ENCODE data around the gene RPH3AL. TPM values are rescaled to one million over a fixed set of nuclear protein-coding genes. Genes with fewer than 3 reads are reported as not detected.

RPH3AL gene
- 5.6 and 6.1 TPM in 2 replicates for total RNA-seq (2021; fragmentation: NEBNext Ultra II Directional; extraction: Animal tissue kit (Norgen Biotek cat#: 25700))
- 5.8 and 10.7 TPM in 2 replicates for polyA plus RNA-seq (2011; rRNA removed)
- polyA plus RNA-seq (2011; cell fraction: cytosol; rRNA removed), result 6.1 TPM
- polyA plus RNA-seq (2011; cell fraction: nucleus; rRNA removed), result 8.3 TPM
- polyA plus RNA-seq (2012, experiment 1 of 2), result 4.1 to 6.5 TPM (median 4.9 TPM) in 4 replicates
- 6.6 TPM for polyA plus RNA-seq (2012, experiment 2 of 2)
- polyA plus RNA-seq (2013, experiment 1 of 2), result 3.9 TPM
- 4.0 TPM for polyA plus RNA-seq (2013, experiment 2 of 2)
- polyA minus RNA-seq (2011; rRNA and poly(A)+ RNA removed), result 2.3 and 2.7 TPM in 2 replicates
- polyA minus RNA-seq (2011; cell fraction: cytosol; rRNA and poly(A)+ RNA removed), result 4.3 TPM
- polyA minus RNA-seq (2011; cell fraction: nucleus; rRNA and poly(A)+ RNA removed), result 9.9 TPM
- long read RNA-seq, experiment 1, transcript RPH3AL-209 (2 exons, 880 nt), result major isoform, 7 of 8 reads
- long read RNA-seq, experiment 1, partial matches to known transcripts, result 0 of 8 reads
- long read RNA-seq, experiment 1, other reads (novel, unspliced or antisense), result 1 of 8 reads
- long read RNA-seq, experiment 2, transcript RPH3AL-209 (2 exons, 880 nt), result major isoform, 9 of 12 reads
- long read RNA-seq, experiment 2, partial matches to known transcripts, result 0 of 12 reads
- long read RNA-seq, experiment 2, other reads (novel, unspliced or antisense), result 3 of 12 reads

DNA sequence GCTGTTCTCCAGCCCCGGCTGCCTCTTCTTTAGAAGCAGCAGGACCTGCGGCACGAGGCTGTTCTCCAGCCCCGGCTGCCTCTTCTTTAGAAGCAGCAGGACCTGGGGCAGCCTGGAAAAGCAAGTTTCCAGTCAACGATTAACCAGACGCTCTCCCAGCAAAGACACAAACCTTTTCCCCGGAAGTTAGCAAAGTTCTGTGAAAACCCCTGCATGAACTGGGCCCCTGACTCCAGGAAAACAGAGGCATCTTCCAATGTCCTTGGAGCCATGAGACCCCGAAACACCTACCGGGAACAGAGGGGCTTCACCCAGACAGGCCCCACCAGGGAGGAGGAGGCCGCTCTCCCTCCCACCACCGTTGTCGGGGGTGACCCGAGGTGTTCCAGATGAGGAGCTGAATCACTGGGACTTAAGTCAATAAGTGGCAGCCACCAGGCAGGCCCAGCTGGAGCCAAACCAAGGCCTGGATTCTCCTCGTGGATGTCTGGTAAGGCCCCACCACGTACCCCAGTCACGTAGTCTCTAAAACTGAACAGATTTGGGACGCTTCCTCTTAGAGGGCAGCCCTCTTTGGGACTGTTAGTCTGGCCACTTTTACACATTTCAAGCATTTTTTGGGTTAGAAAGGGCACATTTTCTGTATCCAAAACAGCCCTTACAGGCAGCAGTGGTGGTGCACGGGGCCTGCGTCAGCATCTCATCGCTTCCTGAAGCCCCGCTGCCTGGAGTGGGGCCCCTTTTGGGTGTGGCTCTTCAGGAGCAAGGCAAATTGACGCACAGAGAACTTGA is at the start of gene RPH3AL:
RPH3AL (minus strand) TSS at position 387 of the 792 bp plus-strand sequence. CDS start 25,264 bp downstream, outside the sequence.
- peak within 1 kb of the TSS; percentile 60; the same call in 1 of the 2 replicates for H3K18ac ChIP-seq (ENCODE audit: extremely low read depth, low read length)
- H3K27me3 ChIP-seq (replicated peaks in 1 of 4; ENCODE audit: control insufficient read depth in 3 of 4, extremely low read depth in 1 of 4, insufficient read depth in 3 of 4, low read length in 3 of 4), result no peaks in the 10 kb centered on the region
- H3K4me1 ChIP-seq (replicated peaks in 1 of 4; ENCODE audit: control insufficient read depth in 3 of 4, insufficient read depth in 4 of 4, low read length in 3 of 4), result peaks cover 0 to 9% (median 3%) of the 10 kb centered on the region in 4 experiments; a peak in 4 of 7 replicates
- 67% methylated on average over 22 of the region's 22 CpGs; no CpG with 5 or more reads in 1 of the 2 experiments for WGBS, 2 experiments (ENCODE audit: extremely low coverage in 1 of 2, insufficient coverage in 1 of 2, insufficient read length in 1 of 2, insufficient replicate concordance in 2 of 2, low coverage in 1 of 2, low lambda C conversion rate in 2 of 2, missing lambda C conversion rate in 1 of 2)
- no peak within 1 kb of the TSS for H3K9ac ChIP-seq (replicated peaks in 1 of 4; ENCODE audit: extremely low read depth in 1 of 4, low read depth in 3 of 4, low read length in 3 of 4)
- H3K4me2 ChIP-seq (ENCODE audit: insufficient read depth in 1 of 2, low read depth in 2 of 2, low read length in 2 of 2), result peak within 1 kb of the TSS in 1 of 2 experiments; percentile 14; a peak in 1 of 4 replicates
- H2AFZ ChIP-seq (ENCODE audit: low read length), result peak within 1 kb of the TSS; percentile 49; the same call in 1 of the 2 replicates
- H2BK5ac ChIP-seq (ENCODE audit: low read depth, low read length), result 0 out of 2 replicates have a peak within 1 kb of the TSS, but pooled peaks have one; percentile 24
- no peak within 1 kb of the TSS for H4K5ac ChIP-seq (ENCODE audit: insufficient read length, low read depth, low read length)
- FAIRE-seq (no peak), DNase-seq (ENCODE audit: low read depth in 1 of 2, low spot score in 2 of 2) (no peak)
- H2BK120ac ChIP-seq (replicated peaks; ENCODE audit: low read depth, low read length), result no peak within 1 kb of the TSS
- H2AK5ac ChIP-seq (ENCODE audit: low read depth, low read length), result peak within 1 kb of the TSS; percentile 39; the same call in 1 of the 2 replicates
- H4K20me1 ChIP-seq (replicated peaks in 1 of 2; ENCODE audit: control insufficient read depth in 1 of 2, insufficient read depth in 2 of 2, low read length in 2 of 2), result no peaks in the 10 kb centered on the region
- no peak within 1 kb of the TSS for H4K91ac ChIP-seq (replicated peaks; ENCODE audit: insufficient read length, low read length)
- H2BK12ac ChIP-seq (ENCODE audit: low read depth, low read length), result peak within 1 kb of the TSS; percentile 88; the same call in 1 of the 2 replicates
- no peak within 1 kb of the TSS for H3K23ac ChIP-seq (ENCODE audit: insufficient read length)
- H3K4ac ChIP-seq (replicated peaks; ENCODE audit: insufficient read length, low read depth, low read length), result no peak within 1 kb of the TSS
- H3K79me2 ChIP-seq (ENCODE audit: control insufficient read depth in 1 of 2, insufficient read depth in 2 of 2, low read length in 2 of 2), result no peaks in the 10 kb centered on the region
- H2BK15ac ChIP-seq (ENCODE audit: low read length), result peak within 1 kb of the TSS; percentile 48; the same call in 1 of the 2 replicates
- no peak within 1 kb of the TSS for H2BK20ac ChIP-seq (ENCODE audit: low read length)
- no peak within 1 kb of the TSS for H3K56ac ChIP-seq (replicated peaks; ENCODE audit: insufficient read length, low read depth, low read length)
- ChIA-PET POLR2A (ENCODE audit: partially characterized antibody) (interaction anchor here (1.2 kb wide), 1 partner anchor 12 kb away, joined by 7 read pairs; no protein-coding TSS in a partner anchor), CTCF (ENCODE audit: partially characterized antibody) (interaction anchor here (1.0 kb wide), 1 partner anchor 348 kb away, joined by 3 read pairs; no protein-coding TSS in a partner anchor)
- H3K27ac ChIP-seq (ENCODE audit: low read depth, low read length), result no peak within 1 kb of the TSS
- no peak within 1 kb of the TSS for H3K4me3 ChIP-seq (ENCODE audit: extremely low read depth in 1 of 4, insufficient read depth in 2 of 4, low read depth in 3 of 4, low read length in 4 of 4)
- peak within 1 kb of the TSS; percentile 58 for H3K14ac ChIP-seq (ENCODE audit: insufficient read length)
- peak within 1 kb of the TSS; percentile 93; the same call in 1 of the 2 replicates for H4K8ac ChIP-seq (ENCODE audit: extremely low read depth, insufficient read depth, low read length)
- H3K36me3 ChIP-seq (ENCODE audit: control insufficient read depth in 2 of 4, insufficient read depth in 4 of 4, low read length in 3 of 4), result no peaks in the 10 kb centered on the region
- H3K79me1 ChIP-seq (ENCODE audit: low read depth, low read length), result no peaks in the 10 kb centered on the region
- H3K9me3 ChIP-seq (ENCODE audit: insufficient read depth in 2 of 2, low read depth in 1 of 2, low read length in 1 of 2), result peaks cover 3 to 19% of the 10 kb centered on the region in 2 experiments; a peak in 2 of 4 replicates
- H3K23me2 ChIP-seq (ENCODE audit: low read depth, low read length), result peaks cover 2% of the 10 kb centered on the region; the same call in 1 of the 2 replicates
- TF ChIP-seq, protein P1, sequence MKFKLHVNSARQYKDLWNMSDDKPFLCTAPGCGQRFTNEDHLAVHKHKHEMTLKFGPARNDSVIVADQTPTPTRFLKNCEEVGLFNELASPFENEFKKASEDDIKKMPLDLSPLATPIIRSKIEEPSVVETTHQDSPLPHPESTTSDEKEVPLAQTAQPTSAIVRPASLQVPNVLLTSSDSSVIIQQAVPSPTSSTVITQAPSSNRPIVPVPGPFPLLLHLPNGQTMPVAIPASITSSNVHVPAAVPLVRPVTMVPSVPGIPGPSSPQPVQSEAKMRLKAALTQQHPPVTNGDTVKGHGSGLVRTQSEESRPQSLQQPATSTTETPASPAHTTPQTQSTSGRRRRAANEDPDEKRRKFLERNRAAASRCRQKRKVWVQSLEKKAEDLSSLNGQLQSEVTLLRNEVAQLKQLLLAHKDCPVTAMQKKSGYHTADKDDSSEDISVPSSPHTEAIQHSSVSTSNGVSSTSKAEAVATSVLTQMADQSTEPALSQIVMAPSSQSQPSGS (IDR thresholded peaks at IDR 0.05; ENCODE audit: low read length), result no peak
- TF ChIP-seq, protein P2, sequence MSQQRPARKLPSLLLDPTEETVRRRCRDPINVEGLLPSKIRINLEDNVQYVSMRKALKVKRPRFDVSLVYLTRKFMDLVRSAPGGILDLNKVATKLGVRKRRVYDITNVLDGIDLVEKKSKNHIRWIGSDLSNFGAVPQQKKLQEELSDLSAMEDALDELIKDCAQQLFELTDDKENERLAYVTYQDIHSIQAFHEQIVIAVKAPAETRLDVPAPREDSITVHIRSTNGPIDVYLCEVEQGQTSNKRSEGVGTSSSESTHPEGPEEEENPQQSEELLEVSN (IDR thresholded peaks at IDR 0.05), result peak; percentile 39; the same call in 1 of the 2 replicates
- no peak for TF ChIP-seq ATF3 (IDR thresholded peaks at IDR 0.05; ENCODE audit: insufficient read depth, low read depth, low read length)

Measured in H1 (cell line).